ENCODE results near the gene SMPD2.

The SMPD2 gene
- total RNA-seq: 21.1 to 22.3 reads per million in 2 experiments

DNA sequence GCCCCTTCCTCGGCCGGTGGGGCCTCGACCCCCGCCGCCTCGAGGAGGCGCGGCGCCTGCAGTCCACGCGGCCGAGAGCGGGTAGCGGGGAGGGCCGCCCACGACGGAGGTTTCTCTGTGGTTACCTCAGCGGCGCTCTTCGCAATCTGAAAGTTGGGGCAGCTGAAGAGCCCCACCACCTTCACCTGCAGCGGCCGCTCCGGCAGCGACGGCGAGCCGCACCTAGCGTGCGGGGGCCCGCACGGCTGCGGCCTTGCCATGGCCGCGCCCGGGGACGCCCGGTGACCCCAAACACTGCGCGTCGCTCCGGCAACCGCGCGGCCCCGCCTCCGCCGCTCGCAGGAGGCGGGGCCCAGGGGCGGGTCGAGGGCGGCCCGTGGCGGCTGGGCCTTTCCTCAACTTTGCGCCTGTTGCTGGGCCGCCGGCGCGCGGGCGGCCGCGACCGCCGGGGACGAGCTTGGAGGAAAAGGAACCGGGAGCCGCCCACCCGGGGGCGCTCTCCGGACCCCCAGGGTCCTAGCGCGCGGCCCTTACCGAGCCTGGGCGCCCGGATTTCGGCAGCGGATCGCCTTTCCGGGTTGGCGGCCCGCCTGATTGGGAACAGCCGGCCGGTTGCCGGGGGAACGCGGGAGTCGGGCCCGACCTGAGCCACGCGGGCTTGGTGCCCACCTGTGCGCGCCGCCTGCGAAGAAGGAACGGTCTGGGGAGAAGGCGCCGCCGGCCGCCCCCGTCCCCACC is at the start of gene SMPD2, which contains the start of gene PPIL6:
TSS of gene SMPD2 (plus strand) at position 394 of the 738 bp plus-strand sequence. CDS start 398 bp downstream, outside the sequence.
TSS of gene PPIL6 (minus strand) at position 298 of the 738 bp plus-strand sequence. CDS start at position 260, 38 bp downstream.
- peak; percentile 62 for DNase-seq (ENCODE audit: low read depth)

DNA sequence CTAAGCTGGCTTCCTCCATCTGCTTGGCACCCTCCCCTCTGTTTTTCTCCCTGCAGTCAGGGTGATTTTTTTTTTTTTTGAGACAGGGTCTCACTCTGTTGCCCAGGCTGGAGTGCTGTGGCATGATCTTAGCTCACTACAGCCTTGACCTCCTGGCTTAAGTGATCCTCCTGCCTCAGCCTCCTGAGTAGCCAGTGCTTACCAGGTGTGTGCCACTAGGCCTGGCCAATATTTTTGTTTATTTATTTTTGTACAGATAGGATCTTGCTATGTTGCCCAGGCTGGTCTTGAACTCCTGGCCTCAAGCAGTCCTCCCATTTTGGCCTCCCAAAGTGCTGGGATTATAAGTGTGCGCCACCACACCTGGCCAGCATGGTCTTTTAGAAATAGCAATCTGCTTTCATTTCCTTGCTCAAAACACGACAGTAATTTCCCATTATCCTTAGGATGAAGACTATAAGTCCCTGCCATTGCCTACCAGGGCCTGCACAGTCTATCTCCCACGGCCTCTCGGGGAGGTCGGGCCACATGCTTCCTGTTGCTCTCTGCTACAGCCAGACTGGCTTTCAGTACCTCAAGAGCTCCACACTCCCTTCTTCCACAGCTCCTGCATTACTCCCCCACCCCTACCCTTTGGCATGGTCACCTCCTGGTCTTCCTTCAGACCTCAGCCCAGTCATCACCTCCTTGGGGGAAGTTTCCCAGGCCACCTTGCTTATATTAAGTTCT is 47.2 kb upstream of the SMPD2 start:
- no peak for DNase-seq (ENCODE audit: low read depth)

DNA sequence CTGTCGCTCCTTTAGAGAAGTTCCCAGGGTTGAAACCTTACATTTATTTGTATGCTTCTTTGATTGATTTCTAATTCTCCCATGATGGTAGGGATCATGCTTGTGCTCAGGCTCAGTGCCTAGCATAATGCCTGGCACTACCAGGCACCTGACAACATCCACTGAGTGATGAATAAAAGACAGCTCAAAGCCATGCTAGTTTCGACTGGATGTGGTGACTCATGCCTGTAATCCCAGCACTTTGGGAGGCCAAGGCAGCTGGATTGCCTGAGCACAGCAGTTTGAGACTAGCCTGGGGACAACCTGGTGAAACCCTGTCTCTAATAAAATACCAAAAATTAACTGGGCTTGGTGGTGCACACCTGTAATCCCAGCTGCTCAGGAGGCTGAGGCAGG is 46.6 kb upstream of the SMPD2 start:
- DNase-seq (ENCODE audit: low read depth): no peak

DNA sequence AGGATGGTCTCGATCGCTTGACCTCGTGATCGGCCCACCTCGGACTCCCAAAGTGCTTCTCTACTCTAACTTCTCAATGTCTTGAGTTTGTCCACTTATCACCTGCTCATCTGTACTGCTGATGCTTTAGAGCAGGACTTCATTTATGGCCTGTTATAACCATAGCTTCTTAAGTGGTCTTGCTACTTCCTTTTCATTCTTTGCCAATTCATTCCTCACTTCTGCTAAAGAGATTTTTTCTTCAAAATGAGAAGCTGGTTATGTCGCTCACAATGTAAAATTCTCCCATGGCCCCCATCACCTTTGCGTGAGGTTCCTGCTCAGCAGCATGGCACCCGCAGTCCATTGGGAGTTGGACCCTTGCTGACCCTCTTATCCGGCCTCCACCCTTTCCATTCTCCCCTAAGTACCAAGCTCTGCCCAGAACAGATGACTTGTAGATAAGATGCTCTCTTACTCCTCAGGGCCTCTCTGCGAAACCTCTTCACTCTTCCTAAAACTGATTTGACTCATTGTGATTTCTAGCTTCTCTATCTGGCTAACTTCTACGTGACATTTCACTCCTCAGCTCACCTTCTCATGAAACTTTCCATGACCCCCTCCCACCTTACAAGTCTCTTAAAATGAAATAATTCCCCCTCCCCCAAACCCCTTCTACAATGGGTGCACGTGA is 44.3 kb upstream of the SMPD2 start:
- DNase-seq (ENCODE audit: low read depth): no peak

DNA sequence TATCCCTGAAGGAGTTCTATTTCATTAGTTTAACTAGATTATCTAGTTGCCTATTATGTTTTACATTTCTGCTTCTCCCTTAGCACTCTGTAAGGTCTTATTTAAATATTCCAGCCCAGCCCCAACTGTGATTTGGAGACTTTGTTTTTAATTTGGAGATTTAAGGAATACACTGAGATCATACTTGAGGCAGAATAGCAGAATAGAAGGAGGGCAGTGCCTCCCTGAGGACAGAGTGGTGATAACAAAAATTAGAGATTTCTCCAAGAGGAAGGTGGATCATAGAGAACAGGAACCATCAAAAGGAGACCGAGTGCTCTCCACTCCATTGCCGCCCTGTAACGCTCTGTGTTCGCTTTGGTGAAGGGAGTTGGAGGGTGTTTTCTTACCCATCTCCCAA is 43.5 kb upstream of the SMPD2 start:
- no peak for DNase-seq (ENCODE audit: low read depth)

DNA sequence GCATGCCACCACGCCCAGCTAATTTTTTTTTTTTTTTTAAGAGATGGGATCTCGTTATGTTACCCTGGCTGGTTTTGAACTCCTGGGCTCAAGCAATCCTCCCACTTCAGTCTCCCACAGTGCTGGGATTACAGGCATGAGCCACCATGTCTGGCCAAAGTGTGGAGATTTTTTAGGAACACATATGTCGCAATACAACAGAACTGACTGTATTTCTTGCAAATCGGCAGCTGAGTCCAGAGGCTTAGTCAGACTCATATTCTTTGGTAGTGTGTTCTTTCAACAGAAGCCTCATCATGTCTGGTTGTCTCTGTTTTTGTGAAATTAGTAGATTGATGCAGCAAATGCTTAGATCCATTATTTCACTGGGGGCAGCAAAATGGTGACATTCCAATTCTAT is 34.3 kb upstream of the SMPD2 start:
- no peak for DNase-seq (ENCODE audit: low read depth)

GRCh38 chr6:109411034-109411433 is 29.5 kb upstream of the SMPD2 start:
- DNase-seq (ENCODE audit: low read depth): no peak

- DNase-seq (ENCODE audit: low read depth): no peak
These were observed 22.9 kb upstream of the SMPD2 start for GRCh38 chr6:109417646-109418045.

GRCh38 chr6:109420751-109421150 is 19.8 kb upstream of the SMPD2 start:
- no peak for DNase-seq (ENCODE audit: low read depth)

DNA sequence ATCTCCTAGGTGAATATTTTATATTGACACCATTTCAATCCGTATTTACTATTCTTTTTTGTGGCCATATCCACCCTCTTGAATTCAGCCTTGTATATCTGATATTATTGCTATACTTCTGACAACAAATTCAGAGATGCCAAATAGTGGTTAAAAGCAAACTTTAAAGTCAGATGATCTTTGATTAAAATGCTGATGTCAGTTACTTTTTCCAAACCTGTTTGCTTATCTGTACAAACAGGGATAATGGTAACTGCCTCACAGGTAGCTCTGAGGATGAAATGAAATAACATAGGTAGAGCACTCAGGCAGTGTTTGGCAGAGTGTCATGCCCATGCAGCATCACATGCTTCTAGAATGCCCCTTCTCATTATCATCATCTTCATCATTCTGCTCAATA is 19.3 kb upstream of the SMPD2 start:
- DNase-seq (ENCODE audit: low read depth): no peak

DNA sequence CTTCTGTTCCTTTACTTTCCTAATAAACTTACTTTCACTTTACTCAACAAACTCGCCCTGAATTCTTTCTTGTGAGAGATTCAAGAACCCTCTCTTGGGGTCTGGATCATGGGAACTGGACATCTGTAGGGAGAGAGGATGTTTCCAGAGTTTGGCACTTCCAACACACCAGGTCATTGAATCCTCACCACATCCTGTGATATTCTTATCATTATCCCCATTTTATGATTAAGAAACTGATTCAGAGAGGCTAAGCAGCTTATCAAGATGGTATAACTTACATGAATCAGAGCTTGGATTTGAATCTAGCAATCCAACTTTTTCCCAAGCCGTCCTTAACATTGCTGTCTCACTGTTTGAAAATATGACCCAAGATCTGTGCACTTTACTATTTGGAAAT is 15.6 kb upstream of the SMPD2 start:
- no peak for DNase-seq (ENCODE audit: low read depth)

DNA sequence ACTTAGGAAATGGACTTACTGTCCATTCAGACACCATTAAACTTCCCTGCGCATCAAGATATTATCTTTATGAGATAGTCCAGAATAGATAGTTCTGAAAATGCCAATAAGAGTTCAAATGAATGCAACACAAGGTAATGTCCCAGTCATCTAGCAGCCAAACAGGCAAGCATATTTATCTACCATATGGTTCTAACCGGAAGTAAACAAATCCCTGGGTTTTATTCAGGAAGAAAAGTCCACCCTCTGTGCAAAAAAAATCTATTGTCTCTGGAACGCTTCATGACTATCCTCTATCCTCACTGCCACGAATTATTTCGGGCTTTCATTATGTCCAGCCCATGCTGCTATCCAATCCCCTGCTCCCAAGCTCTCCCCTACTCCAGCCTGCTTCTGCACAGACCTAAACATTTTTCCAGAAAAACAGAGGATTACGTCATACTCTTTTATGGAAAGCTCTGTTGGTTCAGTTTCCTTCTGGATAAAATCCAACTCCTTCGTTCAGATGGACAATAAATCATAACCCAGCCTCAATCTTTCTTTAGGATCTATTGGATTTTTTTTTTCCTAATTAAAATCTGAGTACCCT is 11.5 kb upstream of the SMPD2 start:
- no peak for DNase-seq (ENCODE audit: low read depth)

DNA sequence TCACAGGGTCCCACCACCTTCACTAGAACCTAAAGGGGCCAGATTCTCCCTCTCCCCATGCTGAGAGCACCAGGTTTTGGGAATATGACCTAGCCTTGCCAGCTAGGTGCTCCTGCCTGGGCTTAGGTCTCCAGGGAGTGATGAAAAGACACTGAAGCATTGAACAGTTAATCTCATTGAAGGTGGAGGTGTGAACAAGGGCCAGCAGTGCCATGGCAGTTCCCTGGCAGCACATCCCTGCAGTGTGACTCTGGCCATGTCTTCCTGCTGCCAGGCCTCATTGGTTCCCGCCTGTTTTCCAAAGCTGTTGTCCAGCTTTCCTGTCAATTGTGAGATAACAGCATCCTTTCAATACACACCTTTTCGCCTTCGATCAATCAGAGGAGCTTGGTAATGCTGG is 11.0 kb upstream of the SMPD2 start:
- DNase-seq (ENCODE audit: low read depth): no peak

DNA sequence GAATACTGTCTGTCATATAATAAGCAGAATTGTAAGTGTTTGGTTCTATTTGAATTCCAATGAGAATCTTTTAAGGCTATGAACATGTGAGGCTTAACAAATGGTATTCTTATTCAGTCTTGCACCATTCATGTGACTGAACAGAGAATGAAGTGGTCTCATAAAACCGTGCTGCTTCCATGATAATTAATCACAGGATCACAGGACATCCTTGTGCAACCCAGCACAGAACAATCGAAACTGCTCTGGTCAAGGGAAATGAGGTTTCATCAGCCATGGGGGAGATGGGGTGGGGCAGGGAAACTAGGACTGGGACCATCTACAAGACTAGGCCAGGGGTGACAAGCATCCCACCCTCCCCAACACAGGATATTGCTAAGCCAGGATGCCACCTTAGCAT is 6.1 kb upstream of the SMPD2 start:
- no peak for DNase-seq (ENCODE audit: low read depth)

DNA sequence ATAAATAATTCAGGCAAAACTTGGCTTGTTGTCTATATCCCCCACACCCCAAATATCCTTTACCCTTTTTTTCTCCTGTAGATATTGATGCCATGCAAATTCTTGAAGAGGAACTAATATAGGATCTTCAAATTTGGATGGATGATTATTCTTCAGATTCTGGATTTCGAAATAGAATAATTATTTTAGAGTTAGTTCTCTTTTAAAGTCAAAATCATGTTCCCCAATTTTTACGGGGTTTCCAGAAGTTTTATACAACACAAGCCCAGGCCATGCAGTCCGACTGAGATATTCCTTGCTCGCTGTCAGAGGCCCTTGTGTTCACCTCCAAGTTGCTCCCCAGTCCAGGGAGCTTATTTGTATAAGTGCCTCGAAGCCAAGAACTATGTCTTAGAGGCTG is 4.5 kb upstream of the SMPD2 start:
- DNase-seq (ENCODE audit: low read depth): no peak

DNA sequence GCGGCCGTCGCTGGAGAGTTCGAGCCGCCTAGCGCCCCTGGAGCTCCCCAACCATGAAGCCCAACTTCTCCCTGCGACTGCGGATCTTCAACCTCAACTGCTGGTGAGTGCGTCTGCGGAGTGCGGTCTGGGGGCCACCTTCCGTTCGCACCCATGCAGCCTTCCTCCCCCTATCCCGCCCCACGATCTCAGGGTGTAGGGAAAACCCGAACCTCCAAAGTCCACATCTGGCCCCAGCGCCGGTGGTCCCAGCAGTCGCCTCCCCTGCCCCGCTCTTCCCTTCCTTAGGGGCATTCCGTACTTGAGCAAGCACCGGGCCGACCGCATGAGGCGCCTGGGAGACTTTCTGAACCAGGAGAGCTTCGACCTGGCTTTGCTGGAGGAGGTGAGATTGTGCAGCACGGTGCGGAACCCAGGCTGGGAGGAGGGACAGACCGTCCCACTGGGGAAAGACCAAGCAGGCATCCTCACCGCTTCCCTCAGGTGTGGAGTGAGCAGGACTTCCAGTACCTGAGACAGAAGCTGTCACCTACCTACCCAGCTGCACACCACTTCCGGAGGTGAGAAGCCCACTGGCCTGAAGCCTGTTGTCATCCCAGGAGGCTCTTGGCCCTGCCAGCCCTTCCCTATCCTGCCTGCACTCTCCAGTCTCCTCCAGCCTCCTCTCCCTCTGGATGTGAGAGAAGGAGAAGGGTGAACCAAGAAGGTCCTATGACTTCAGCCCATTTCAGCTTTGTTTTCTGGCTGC is 719 bp downstream of the SMPD2 start:
- DNase-seq (ENCODE audit: low read depth): peak; percentile 28

DNA sequence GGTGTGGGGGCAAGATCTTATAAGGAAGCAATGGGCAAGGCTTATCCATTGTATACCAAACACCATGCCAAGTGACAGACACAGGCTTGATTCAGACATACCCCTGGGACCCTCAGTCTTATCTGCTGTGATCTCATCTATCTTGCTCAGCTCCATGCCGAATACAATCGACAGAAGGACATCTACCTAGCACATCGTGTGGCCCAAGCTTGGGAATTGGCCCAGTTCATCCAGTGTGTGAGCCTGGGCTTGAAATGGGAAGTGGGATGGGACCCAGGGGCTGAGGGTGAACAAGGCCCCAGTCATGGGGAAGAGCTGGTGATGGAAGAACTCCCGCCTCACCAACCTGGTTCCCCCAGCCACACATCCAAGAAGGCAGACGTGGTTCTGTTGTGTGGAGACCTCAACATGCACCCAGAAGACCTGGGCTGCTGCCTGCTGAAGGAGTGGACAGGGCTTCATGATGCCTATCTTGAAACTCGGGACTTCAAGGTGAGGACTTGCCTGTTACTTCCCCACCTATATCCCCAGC is 1.9 kb downstream of the SMPD2 start:
- DNase-seq (ENCODE audit: low read depth): no peak

GRCh38 chr6:109443425-109443950 is 3.0 kb downstream of the SMPD2 start:
- no peak for DNase-seq (ENCODE audit: low read depth)

GRCh38 chr6:109445382-109445781 is 4.9 kb downstream of the SMPD2 start:
- no peak for DNase-seq (ENCODE audit: low read depth)

- DNase-seq (ENCODE audit: low read depth): no peak
These were observed 5.5 kb downstream of the SMPD2 start for GRCh38 chr6:109446072-109446471.

GRCh38 chr6:109446541-109446940 is 6.0 kb downstream of the SMPD2 start:
- DNase-seq (ENCODE audit: low read depth): no peak

Data from T follicular helper cell (primary cell).